Measurements from ENCODE around the gene LRP3. TPM values are rescaled to one million over a fixed set of nuclear protein-coding genes. Genes with fewer than 3 reads are reported as not detected.

Gene LRP3
- total and polyA plus RNA-seq, 2 experiments from 2014 or later: 3.5 to 62.7 TPM

GRCh38 chr19:33247441-33247819 is 53.3 kb downstream of the LRP3 start (continued):
- TF ChIP-seq EZH2 (IDR thresholded peaks at IDR 0.05; ENCODE audit: low read depth, unreplicated experiment) (no peak), EZH2phosphoT487 (IDR thresholded peaks at IDR 0.05; ENCODE audit: unreplicated experiment) (no peak), ETS1 (IDR thresholded peaks at IDR 0.05) (no peak), STAT1 (IDR thresholded peaks at IDR 0.05; ENCODE audit: unreplicated experiment) (no peak), CREB1 (CRISPR knock-in tag; IDR thresholded peaks at IDR 0.05; ENCODE audit: low read depth) (no peak), JUNB (IDR thresholded peaks at IDR 0.05; ENCODE audit: unreplicated experiment) (no peak), ZNF114 (CRISPR knock-in tag; IDR thresholded peaks at IDR 0.05) (no peak), ZNF331 (CRISPR knock-in tag; IDR thresholded peaks at IDR 0.05; ENCODE audit: low read depth) (no peak), POLR2AphosphoS5 (IDR thresholded peaks at IDR 0.05; ENCODE audit: low read depth) (no peak)

DNA sequence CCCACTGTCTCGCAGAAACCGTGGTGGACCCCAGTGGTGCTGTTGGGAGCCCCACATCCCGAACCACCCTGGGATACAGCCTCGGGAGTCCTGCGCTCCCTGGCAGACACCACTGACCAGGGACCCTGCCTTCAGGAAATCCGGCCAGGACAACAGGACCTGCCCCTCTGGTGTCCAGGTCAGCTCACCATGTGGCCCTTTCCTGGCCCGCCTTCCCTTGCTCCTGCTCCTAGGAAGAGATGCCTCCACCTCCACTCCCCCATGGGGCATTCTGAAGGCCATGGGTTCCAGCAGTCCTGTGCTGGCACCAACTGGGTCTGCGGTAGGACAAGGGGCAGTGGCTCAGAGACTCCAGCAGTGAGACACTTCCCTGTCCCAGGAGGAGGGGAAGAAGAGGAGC is 54.0 kb downstream of the LRP3 start:
- H3K36me3 ChIP-seq (ENCODE audit: insufficient read depth): peaks cover 6% of the 10 kb centered on the region; the same call in 1 of the 2 replicates
- no peak overlapping the region for H2AFZ ChIP-seq
- no peaks in the 10 kb centered on the region for H3F3A ChIP-seq (replicated peaks; ENCODE audit: low read depth)
- H4K20me1 ChIP-seq (replicated peaks; ENCODE audit: insufficient read depth): no peaks in the 10 kb centered on the region
- ATAC-seq (no peak), DNase-seq (ENCODE audit: low spot score) (no peak)
- no peak overlapping the region for H3K27ac ChIP-seq (ENCODE audit: low read depth)
- no peaks in the 10 kb centered on the region for H3K9me2 ChIP-seq (ENCODE audit: insufficient read depth)
- Mint-ChIP-seq H3K4me3 (no peak overlapping the region; the same call in 2 of the 3 replicates), H3K27me3 (ENCODE audit: insufficient read depth, low read depth, poor library complexity) (peaks cover 4% of the 10 kb centered on the region), H3K36me3 (ENCODE audit: low read depth) (no peaks in the 10 kb centered on the region; the same call in 2 of the 3 replicates), H3K4me1 (peaks cover 2% of the 10 kb centered on the region; the same call in 1 of the 3 replicates), H3K9me3 (peaks cover 18% of the 10 kb centered on the region), H3K27ac (no peak overlapping the region)
- H3K4me3 ChIP-seq: no peak overlapping the region
- no peaks in the 10 kb centered on the region for H3K79me2 ChIP-seq (replicated peaks; ENCODE audit: insufficient read depth)
- H3K4me1 ChIP-seq (ENCODE audit: insufficient read depth): no peaks in the 10 kb centered on the region
- no peak overlapping the region for H3K4me2 ChIP-seq
- no peaks in the 10 kb centered on the region for H3K27me3 ChIP-seq (ENCODE audit: insufficient read depth)
- TF ChIP-seq STAT1 (IDR thresholded peaks at IDR 0.05; ENCODE audit: unreplicated experiment) (no peak), ZNF462 (CRISPR knock-in tag; IDR thresholded peaks at IDR 0.05) (no peak), ZNF331 (CRISPR knock-in tag; IDR thresholded peaks at IDR 0.05; ENCODE audit: low read depth) (no peak), NANOG (IDR thresholded peaks at IDR 0.05; ENCODE audit: borderline replicate concordance) (no peak), ZNF114 (CRISPR knock-in tag; IDR thresholded peaks at IDR 0.05) (no peak), CREB1 (CRISPR knock-in tag; IDR thresholded peaks at IDR 0.05; ENCODE audit: low read depth) (no peak), JUNB (IDR thresholded peaks at IDR 0.05; ENCODE audit: unreplicated experiment) (no peak), EZH2phosphoT487 (IDR thresholded peaks at IDR 0.05; ENCODE audit: unreplicated experiment) (no peak), EZH2 (IDR thresholded peaks at IDR 0.05; ENCODE audit: low read depth, unreplicated experiment) (no peak), POLR2AphosphoS5 (IDR thresholded peaks at IDR 0.05; ENCODE audit: low read depth) (no peak), ETS1 (IDR thresholded peaks at IDR 0.05) (no peak)
- TF ChIP-seq, protein P1, sequence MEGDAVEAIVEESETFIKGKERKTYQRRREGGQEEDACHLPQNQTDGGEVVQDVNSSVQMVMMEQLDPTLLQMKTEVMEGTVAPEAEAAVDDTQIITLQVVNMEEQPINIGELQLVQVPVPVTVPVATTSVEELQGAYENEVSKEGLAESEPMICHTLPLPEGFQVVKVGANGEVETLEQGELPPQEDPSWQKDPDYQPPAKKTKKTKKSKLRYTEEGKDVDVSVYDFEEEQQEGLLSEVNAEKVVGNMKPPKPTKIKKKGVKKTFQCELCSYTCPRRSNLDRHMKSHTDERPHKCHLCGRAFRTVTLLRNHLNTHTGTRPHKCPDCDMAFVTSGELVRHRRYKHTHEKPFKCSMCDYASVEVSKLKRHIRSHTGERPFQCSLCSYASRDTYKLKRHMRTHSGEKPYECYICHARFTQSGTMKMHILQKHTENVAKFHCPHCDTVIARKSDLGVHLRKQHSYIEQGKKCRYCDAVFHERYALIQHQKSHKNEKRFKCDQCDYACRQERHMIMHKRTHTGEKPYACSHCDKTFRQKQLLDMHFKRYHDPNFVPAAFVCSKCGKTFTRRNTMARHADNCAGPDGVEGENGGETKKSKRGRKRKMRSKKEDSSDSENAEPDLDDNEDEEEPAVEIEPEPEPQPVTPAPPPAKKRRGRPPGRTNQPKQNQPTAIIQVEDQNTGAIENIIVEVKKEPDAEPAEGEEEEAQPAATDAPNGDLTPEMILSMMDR (conservative IDR thresholded peaks at IDR 0.05; ENCODE audit: low read depth in 2 of 2): no peak
